Vagina (tissue), 2 donors: ENCODE measurements around the gene PADI1. TPM values are rescaled to one million over a fixed set of nuclear protein-coding genes. Genes with fewer than 3 reads are reported as not detected.

ENCODE experiments used
- DNase-seq, 2 donors: peaks; one replicate each; pipeline ENCODE4 v3.0.0-alpha.2; 2017; ENCODE audit errors: extremely low spot score in 2 of 2
- H3K27ac ChIP-seq: fragments of 200-600 bp; sonication (generic); one replicate; pipeline ENCODE4 v1.5.1; 2019
- H3K27me3 ChIP-seq: fragments of 200-600 bp; sonication (generic); one replicate; pipeline ENCODE4 v1.5.1; 2019
- H3K36me3 ChIP-seq, 2 donors: fragments of 200-600 bp; sonication (generic); one replicate each; pipeline ENCODE4 v1.5.1; 2017 to 2019
- H3K4me1 ChIP-seq: fragments of 200-600 bp; sonication (generic); one replicate; pipeline ENCODE4 v1.5.1; 2019
- H3K4me3 ChIP-seq, 2 donors: fragments of 200-600 bp; sonication (generic); 1 replicate in 1 of 2; 2 replicates in 1 of 2; pipeline ENCODE4 v1.5.1; 2016 to 2019
- H3K9me3 ChIP-seq: fragments of 200-600 bp; sonication (generic); one replicate; pipeline ENCODE4 v1.5.1; 2019
- CTCF ChIP-seq, 3 experiments: fragments of 450-650 bp in 2 of 3; fragments of 200-600 bp in 1 of 3; sonication (generic) in 1 of 3; IDR thresholded peaks; one replicate each; pipeline ENCODE4 v1.5.1; 2017 to 2019; ENCODE audit warnings: antibody characterized with exemption in 3 of 3, mild to moderate bottlenecking in 2 of 3, moderate library complexity in 2 of 3
- POLR2A ChIP-seq, 2 donors: fragments of 450-650 bp; IDR thresholded peaks; one replicate each; pipeline ENCODE4 v1.6.1; 2017; ENCODE audit warnings: antibody characterized with exemption in 2 of 2, mild to moderate bottlenecking in 2 of 2, moderate library complexity in 2 of 2
- POLR2AphosphoS5 ChIP-seq, 2 donors: sonication (generic); formaldehyde crosslinking; IDR thresholded peaks; one replicate each; pipeline ENCODE4 v1.9.0; 2017; ENCODE audit warnings: antibody characterized with exemption in 2 of 2, mild to moderate bottlenecking in 2 of 2, low read depth in 1 of 2; ENCODE audit not compliant: insufficient read depth in 1 of 2
- intact Hi-C: fragments of 100-400 bp; cut with DNase I; formaldehyde crosslinking; loops from one replicate; pipeline ENCODE4 v1.15.1; 2023
- total RNA-seq: library from RNA; depleted of rRNA; stranded (reverse); fragments of >200 nt; gene quantifications from one replicate; pipeline ENCODE4 v1.2.3, GENCODE V29; 2016

The PADI1 gene
- total RNA-seq, 1 donor from 2014 or later: 46.4 TPM

DNA sequence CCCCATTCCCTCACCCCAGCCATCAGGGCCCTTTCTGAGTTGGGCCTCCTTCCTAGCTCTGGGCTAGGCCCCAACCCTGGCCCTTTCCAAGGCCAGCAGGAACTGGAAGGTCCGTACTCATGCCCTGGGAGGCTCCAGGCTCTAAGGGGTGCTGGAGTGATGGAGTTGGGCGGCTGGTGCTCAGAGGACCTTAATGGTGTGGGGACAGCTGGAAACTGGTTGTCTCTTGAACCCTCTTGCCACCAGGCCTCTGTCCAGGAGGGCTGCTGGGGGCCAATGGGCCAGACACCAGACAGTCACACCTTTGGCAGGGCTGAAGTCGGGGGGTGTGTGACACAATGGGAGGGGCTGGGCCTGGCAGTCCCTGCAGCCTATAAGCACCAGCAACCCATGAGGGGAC lies 9.2 kb upstream of the PADI1 start:
- TF ChIP-seq POLR2A (IDR thresholded peaks at IDR 0.05): no peak
- TF ChIP-seq CTCF (IDR thresholded peaks at IDR 0.05): no peak
- no peak for TF ChIP-seq POLR2AphosphoS5 (IDR thresholded peaks at IDR 0.05; ENCODE audit: insufficient read depth in 1 of 2, low read depth in 1 of 2)
- intact Hi-C loops: no loop called here
- no peaks in the 10 kb centered on the region for H3K27me3 ChIP-seq

GRCh38 chr1:17196496-17197185 lies 8.3 kb upstream of the PADI1 start:
- peaks cover 10% of the 10 kb centered on the region for H3K4me1 ChIP-seq
- no peaks in the 10 kb centered on the region for H3K27me3 ChIP-seq
- H3K36me3 ChIP-seq: no peaks in the 10 kb centered on the region
- TF ChIP-seq POLR2A (IDR thresholded peaks at IDR 0.05): no peak
- TF ChIP-seq CTCF (IDR thresholded peaks at IDR 0.05): no peak
- TF ChIP-seq POLR2AphosphoS5 (IDR thresholded peaks at IDR 0.05; ENCODE audit: insufficient read depth in 1 of 2, low read depth in 1 of 2): no peak
- no peaks in the 10 kb centered on the region for H3K9me3 ChIP-seq
- DNase-seq: peak in 1 of 2 donors; percentile 79
- H3K4me3 ChIP-seq: no peak overlapping the region
- intact Hi-C loops: no loop called here
- no peak overlapping the region for H3K27ac ChIP-seq

More for the DNA sequence above, 9.2 kb upstream of the PADI1 start:
- Histone ChIP-seq H3K27ac (no peak overlapping the region), H3K4me3 (no peak overlapping the region), H3K9me3 (no peaks in the 10 kb centered on the region), H3K36me3 (no peaks in the 10 kb centered on the region), H3K4me1 (peaks cover 10% of the 10 kb centered on the region)
- peak in 1 of 2 donors; percentile 82 for DNase-seq

GRCh38 chr1:17197696-17198095 lies 7.2 kb upstream of the PADI1 start:
- intact Hi-C loops: no loop called here
- Histone ChIP-seq H3K4me3 (no peak overlapping the region), H3K4me1 (peaks cover 7% of the 10 kb centered on the region), H3K9me3 (no peaks in the 10 kb centered on the region), H3K27ac (no peak overlapping the region), H3K27me3 (no peaks in the 10 kb centered on the region), H3K36me3 (no peaks in the 10 kb centered on the region)
- no peak for TF ChIP-seq POLR2A (IDR thresholded peaks at IDR 0.05)
- no peak for TF ChIP-seq POLR2AphosphoS5 (IDR thresholded peaks at IDR 0.05; ENCODE audit: insufficient read depth in 1 of 2, low read depth in 1 of 2)
- no peak for TF ChIP-seq CTCF (IDR thresholded peaks at IDR 0.05)
- peak in 1 of 2 donors; percentile 72 for DNase-seq

DNA sequence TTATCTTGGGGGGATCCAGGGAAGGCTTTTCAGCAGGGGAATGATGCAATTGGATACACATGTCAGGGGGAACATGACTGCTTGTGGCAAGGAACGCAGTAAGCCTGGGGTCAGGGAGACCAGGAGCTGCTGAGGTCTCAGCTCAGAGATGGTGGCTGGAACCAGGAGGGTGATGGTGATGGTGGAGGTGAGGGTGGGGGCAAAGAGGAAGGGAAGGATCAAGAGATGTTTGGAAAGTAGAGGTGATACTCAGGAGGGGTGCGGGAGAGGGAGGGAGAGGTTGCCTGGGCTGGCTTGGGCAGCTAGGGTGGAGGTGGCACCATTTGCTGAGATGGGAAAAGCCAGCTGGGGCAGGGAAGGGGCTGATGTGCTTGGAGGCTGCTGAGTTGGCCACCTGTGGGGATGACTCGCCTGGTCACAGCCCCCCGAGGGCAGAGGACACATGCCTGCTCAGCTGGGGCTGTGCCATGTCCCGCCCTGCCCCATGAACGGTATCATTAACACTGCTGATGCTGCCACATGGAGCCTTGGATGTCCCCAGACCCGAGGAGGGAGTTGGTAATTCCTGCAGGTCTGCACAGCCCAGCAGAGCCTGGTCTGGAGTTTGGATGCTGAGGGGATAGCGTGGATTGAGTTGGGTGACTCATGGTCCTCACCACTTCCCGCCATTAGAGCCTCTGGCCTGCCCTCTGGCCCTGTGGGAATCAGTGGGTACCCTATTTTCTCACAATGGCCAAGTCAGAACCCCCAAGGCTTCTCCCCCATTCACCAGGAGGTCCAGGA lies 6.3 kb upstream of the PADI1 start:
- intact Hi-C loops: no loop called here
- peak in 1 of 2 donors; percentile 77 for DNase-seq
- TF ChIP-seq POLR2A (IDR thresholded peaks at IDR 0.05) (no peak), CTCF (IDR thresholded peaks at IDR 0.05) (no peak), POLR2AphosphoS5 (IDR thresholded peaks at IDR 0.05; ENCODE audit: insufficient read depth in 1 of 2, low read depth in 1 of 2) (no peak)
- Histone ChIP-seq H3K4me3 (no peak overlapping the region), H3K4me1 (no peaks in the 10 kb centered on the region), H3K27ac (no peak overlapping the region), H3K27me3 (no peaks in the 10 kb centered on the region), H3K36me3 (no peaks in the 10 kb centered on the region), H3K9me3 (no peaks in the 10 kb centered on the region)
